NCI-H1417 (cell line): ENCODE measurements around the gene GZMM.

Source experiments
- DNase-seq, 3 experiments: peaks; one replicate each; lab custom pipeline; 2025; lab: John Stamatoyannopoulos, UW

Gene GZMM

GRCh38 chr19:512547-513365 lies 31.1 kb upstream of the GZMM start:
- peak; percentile 77 to 88 (median 79) for DNase-seq

GRCh38 chr19:513368-514165 lies 30.3 kb upstream of the GZMM start:
- no peak for DNase-seq

GRCh38 chr19:514166-514663 lies 29.6 kb upstream of the GZMM start:
- DNase-seq, result no peak

GRCh38 chr19:517721-518597 lies 25.9 kb upstream of the GZMM start:
- DNase-seq, result no peak

GRCh38 chr19:518598-519231 lies 25.1 kb upstream of the GZMM start:
- DNase-seq, result no peak

- no peak for DNase-seq
These were observed 24.4 kb upstream of the GZMM start for GRCh38 chr19:519449-519865.

- no peak for DNase-seq
These were observed 21.1 kb upstream of the GZMM start for GRCh38 chr19:522726-523125.

- no peak for DNase-seq
These were observed 19.7 kb upstream of the GZMM start for GRCh38 chr19:524062-524674.

GRCh38 chr19:525029-525428 lies 18.8 kb upstream of the GZMM start:
- DNase-seq, result no peak

- DNase-seq, result no peak
These were observed 17.9 kb upstream of the GZMM start for GRCh38 chr19:525857-526419.

GRCh38 chr19:530134-531008 lies 13.5 kb upstream of the GZMM start:
- DNase-seq, result no peak

- peak; percentile 94 to 98 (median 97) for DNase-seq
These were observed 12.7 kb upstream of the GZMM start for GRCh38 chr19:531009-531752.

- peak in 2 of 3 experiments; percentile 80 for DNase-seq
These were observed 11.9 kb upstream of the GZMM start, which contains the start of gene CDC34 for GRCh38 chr19:531753-532560. Gene CDC34 (plus strand): TSS chr19:531760. CDS start chr19:531932, 172 bp downstream.

GRCh38 chr19:532561-533363 lies 11.1 kb upstream of the GZMM start:
- peak; percentile 33 to 83 (median 75) for DNase-seq

- DNase-seq, result no peak
These were observed 10.3 kb upstream of the GZMM start for GRCh38 chr19:533364-534058.

GRCh38 chr19:534088-534487 lies 9.8 kb upstream of the GZMM start:
- no peak for DNase-seq
